GM12801 (cell line): Measurements from ENCODE around the gene FYN.

Experiments used
- TF ChIP-seq, protein P1 (sequence below): IDR thresholded peaks from one replicate; pipeline ENCODE4 v1.5.1; 2011; ENCODE audit warnings: control low read depth; ENCODE audit not compliant: insufficient read length; ENCODE audit errors: extremely low read depth

FYN gene

GRCh38 chr6:111653434-111653833, 219.8 kb downstream of the FYN start:
- TF ChIP-seq, protein P1, sequence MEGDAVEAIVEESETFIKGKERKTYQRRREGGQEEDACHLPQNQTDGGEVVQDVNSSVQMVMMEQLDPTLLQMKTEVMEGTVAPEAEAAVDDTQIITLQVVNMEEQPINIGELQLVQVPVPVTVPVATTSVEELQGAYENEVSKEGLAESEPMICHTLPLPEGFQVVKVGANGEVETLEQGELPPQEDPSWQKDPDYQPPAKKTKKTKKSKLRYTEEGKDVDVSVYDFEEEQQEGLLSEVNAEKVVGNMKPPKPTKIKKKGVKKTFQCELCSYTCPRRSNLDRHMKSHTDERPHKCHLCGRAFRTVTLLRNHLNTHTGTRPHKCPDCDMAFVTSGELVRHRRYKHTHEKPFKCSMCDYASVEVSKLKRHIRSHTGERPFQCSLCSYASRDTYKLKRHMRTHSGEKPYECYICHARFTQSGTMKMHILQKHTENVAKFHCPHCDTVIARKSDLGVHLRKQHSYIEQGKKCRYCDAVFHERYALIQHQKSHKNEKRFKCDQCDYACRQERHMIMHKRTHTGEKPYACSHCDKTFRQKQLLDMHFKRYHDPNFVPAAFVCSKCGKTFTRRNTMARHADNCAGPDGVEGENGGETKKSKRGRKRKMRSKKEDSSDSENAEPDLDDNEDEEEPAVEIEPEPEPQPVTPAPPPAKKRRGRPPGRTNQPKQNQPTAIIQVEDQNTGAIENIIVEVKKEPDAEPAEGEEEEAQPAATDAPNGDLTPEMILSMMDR = no peak

DNA sequence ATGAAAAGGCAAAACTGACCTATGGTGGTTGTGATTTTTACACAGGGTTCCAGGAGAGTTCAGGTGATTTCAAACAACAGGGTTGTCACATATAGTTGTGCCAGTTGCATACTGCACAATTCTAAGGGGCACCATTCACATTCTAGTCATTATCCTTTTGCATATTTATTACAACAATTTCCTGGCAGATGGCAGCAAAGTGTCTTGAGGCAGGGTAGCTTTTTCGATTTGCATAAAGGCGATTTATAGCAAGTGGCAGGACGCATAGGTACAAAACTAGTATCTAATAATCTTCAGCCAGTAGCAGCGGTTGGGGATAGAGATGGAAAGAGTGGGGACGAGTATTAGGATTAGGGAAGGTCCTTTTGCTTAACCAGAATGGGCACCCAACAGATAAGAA, 221.1 kb downstream of the FYN start:
- TF ChIP-seq, protein P1 = no peak

GRCh38 chr6:111651185-111652034, 221.8 kb downstream of the FYN start:
- TF ChIP-seq, protein P1 = no peak

DNA sequence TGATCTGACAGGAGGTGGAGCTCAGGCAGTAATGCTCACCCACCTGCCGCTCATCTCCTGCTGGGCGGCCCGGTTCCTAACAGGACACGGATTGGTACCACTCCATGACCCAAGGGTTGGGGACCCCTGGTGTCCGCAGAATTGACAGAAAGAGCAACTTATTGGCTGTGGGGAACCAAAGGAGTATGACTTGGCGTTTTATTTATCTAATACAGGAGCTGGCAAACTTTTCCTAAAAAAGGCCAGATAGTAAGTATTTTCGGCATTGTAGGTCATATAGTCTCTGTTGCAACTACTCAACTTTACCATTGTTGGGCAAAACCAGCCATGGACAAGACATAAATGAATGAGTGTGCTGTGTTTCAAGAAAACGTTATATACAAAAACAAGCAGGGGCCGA, 223.2 kb downstream of the FYN start:
- TF ChIP-seq, protein P1 = no peak

- TF ChIP-seq, protein P1 = no peak
These were observed 225.2 kb downstream of the FYN start for GRCh38 chr6:111648100-111648499.

GRCh38 chr6:111646942-111647341, 226.3 kb downstream of the FYN start:
- TF ChIP-seq, protein P1 = no peak

GRCh38 chr6:111646034-111646433, 227.2 kb downstream of the FYN start:
- TF ChIP-seq, protein P1 = no peak
